ENCODE measurements around the gene SEMA6D.

Gene SEMA6D

DNA sequence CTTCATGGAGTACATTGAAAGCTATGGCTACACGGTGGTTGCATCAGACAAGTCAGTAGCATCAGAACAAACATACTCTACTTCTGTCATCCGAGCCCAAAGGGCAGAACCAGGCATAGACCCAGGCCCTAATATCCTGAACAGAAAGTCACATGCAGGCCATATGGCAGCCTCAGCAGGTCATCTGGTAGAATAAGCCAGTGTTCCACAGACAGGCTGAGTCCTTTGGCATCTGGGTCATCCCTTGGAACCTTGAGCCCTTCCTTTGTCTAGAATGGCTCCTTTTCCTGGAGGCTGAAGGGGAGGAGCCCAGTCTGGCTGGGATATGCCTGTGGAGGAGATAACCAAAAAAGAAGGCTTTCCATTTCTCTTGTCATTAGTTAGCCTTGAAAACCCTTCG lies 29.2 kb downstream of the SEMA6D start:
- no peak for DNase-seq

DNA sequence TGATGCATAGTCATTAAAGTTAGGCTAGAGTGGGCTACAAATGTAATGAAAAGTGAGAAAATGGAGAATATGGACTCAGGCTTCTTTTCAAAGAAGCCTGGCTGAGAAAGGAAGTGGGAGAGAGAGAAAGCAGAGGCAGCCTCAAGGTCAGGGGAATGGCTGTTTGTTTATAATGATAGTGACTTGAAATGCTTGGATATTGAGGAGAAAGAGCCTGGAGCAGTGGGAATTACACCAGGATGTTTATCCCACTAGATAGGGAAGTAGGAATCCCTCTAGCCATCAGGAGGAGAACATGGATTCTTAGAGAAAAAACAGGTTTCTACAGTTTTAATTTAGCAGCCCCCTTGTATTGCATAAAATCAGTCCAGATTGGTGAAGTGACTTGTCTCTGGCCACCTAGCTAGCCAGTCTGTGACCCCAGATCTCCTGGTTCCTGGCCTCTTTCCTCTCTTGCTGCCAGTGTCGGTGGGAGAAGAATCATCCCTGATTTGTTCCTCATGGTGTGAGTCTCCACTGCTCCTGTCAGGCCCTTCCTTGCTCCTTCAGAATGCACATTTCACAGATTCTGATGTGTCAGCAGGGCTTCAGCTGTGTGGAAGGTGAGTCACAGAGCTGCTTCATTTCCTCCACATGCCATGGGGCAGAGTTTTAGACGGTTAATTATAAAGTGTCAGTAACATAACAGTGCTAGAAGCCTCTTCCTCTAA lies 32.9 kb downstream of the SEMA6D start:
- DNase-seq, result no peak

DNA sequence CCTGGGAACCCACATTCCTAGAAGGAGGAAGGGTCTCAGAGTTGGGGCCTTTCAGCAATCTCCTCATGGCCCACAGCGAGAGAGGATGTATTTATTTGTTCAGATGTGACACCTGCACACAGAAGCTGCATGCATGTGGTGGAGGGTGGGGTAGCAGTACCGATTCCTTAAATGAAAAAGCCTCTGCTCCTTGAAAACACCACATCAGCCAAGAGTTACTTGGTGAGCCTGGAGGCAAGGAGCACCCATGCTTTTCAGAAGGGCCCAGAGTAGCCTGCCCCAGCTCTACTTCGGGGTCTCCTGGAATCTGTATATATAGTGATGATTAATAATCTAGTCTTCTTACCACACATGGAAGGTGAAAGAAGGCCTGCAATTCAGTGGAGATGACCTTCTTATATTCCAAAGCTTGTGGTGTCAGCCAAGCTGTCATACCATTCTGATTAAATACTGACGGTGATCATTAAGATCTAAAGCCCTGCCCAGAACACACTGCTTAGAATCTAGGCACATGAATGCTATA lies 33.5 kb downstream of the SEMA6D start:
- no peak for DNase-seq

DNA sequence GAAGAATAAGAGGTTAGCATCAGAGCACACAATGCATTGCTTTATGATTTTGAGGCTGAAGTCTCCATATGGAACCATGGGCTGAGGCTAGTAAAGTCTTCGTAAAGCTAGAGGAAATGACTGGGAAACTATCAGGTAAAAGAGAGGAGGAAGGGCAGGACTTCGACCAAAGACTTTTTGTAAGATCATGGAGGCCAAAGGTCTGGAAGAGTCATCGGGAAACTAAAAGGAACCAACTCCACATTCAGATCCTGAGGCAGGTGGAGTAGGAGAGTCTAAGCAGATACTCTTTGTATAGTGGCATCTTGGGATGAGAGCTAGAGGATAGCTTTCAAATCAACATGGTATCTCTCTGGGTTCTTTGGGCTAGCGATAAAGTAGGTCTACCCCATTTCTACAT lies 36.3 kb downstream of the SEMA6D start:
- DNase-seq, result no peak

DNA sequence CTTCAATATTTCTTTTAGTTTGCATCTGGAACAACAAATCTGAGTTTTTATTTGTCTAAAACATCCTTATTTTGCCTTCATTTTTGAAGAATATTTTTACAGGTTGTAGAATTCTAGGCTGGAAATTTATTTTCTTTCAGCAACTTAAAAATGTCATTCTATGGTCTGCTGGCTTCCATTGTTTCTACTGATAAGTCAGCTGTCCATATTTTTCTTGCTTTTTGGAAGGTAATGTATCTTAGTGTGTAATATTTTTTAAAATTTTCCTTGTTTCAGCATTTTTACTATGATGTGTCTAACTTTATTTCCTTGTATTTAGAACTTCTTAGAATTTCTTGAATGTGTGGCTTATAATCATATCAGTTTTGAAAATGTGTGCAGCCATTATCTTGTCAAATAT lies 37.0 kb downstream of the SEMA6D start:
- no peak for DNase-seq

DNA sequence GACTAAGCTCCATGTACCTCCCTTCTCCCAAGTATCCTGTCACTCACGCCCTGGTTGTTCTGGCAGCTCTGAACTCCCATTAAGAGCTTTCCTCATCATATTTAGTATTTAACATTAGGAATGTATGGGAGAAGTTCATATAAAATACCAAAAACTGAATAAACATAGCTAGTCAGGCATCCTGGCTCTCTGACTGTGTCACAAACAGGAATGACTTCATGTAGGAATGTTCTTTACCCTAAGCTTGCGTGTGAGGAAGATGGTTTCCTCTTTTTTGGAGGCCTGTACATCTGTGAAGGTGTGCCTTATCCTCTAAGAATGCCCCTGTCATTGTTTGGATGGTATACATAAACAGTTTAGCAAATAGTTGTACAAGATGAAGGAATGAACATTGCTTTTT lies 38.6 kb downstream of the SEMA6D start:
- DNase-seq, result no peak

DNA sequence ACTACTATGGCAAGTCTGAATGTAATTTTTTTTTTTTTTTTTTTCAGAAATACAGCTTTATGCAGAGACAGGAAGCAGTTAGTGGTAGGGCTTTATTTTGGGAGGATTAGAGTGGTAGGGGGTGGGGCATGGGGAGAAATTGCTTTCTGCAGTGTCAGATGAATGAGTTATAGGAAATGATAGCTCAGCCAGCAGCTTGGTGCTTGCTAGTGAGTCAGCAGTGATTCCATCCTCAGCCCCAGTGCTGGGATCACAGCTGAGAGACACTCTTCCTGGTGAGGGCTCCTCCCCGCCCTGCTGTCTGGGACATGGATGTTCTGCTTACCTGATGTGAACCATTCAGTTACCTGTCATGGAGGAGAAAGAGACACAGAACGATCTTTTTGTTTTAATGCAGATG lies 39.6 kb downstream of the SEMA6D start:
- no peak for DNase-seq

DNA sequence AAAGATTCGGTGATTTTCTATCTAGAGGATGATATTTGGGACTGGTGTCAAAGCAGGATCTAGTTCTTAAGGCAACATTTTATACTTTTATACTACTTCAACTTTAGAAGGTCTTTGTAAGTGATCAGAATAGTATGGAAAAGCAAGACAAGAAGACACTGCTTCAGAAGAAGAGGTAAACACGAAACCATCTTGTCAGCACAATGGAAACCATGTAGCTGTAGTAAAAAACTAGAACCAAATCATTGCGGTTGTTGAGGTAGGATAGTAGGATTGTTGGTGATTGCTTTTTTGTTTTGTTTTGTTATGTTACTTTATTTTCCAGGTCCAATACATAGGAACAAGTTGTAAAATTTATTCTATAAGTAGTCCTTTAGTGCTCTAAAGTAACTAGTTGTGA lies 40.0 kb downstream of the SEMA6D start:
- no peak for DNase-seq

DNA sequence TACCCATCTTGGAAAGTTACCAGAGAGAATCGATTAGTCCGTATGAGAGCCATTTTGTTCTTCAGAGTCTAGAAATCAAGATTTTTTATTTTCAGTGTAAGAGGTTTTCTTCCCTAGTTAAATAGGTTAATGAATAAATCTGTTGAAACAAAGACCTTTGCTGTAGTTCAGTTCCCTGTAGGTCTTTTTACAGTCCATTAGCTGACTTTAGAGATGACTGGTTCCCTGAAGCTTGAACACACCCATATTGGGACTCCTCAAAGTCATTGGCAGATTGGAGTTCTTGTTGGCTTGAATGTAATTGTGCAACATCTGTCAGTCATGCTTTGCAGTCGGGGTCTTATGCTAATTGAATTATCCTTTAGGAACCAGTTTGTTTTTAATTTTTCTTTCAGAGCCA lies 45.3 kb downstream of the SEMA6D start:
- DNase-seq, result no peak

DNA sequence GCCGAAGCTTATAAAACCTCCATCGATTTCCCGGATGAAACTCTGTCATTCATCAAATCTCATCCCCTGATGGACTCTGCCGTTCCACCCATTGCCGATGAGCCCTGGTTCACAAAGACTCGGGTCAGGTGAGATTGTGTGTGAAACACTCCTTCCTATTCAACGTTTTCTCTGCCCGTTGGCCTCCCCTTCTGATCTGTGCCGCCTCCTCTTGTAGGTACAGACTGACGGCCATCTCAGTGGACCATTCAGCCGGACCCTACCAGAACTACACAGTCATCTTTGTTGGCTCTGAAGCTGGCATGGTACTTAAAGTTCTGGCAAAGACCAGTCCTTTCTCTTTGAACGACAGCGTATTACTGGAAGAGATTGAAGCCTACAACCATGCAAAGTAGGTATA lies 47.4 kb downstream of the SEMA6D start:
- no peak for DNase-seq

DNA sequence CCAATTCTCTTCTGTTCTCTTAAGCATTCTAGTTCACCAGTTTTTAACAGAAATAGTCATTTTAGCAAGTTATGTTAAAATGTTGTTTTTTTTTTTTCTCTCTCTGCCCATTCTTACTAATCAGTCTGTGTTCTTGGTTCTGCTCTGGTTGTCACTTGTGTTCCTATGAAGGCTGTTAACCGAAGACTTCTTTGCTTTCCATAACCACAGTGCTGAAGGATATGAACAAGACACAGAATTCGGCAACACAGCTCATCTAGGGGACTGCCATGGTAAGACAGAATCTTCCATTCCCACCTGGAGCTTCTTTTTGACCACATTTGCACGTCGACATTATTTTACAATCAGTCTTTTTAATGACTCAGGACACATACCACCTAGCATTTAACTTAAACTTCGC lies 49.1 kb downstream of the SEMA6D start:
- no peak for DNase-seq

DNA sequence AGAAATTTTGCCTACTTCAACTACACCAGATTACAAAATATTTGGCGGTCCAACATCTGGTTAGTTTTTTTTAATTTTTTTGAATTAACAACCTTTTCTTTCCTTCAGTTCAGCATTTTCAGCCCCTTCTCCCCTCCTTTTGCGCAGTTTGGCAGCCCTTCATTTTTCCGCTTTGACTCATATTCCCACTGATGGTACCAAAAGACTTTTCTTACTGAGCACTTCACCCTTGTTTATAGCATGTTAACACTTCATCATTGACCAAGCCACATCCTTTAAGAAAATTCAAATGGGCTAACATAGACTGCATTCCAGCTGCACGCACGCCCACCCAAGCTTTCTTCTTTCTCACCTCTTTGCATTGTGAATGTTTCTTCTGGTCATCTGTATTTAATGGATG lies 49.7 kb downstream of the SEMA6D start:
- DNase-seq, result no peak

DNA sequence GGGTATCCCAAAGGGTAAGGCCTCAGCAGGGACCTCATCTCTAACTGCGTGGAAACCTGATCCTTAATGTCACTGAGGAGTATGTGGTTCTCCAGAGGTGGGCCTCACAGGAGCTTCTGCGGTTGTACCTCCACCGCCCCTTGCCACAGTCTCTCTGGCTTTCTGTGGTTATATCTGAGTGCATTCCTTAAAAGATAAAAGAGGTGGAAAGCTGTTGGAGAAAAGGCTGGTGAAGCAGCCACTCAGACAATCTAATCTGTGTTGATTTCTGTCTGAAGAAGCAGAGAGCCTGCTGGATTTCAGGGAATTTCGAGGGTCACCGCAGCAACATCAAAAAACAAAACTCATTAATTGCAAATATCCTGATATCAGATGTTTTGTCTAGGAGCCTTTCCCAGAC lies 51.4 kb downstream of the SEMA6D start:
- no peak for DNase-seq

DNA sequence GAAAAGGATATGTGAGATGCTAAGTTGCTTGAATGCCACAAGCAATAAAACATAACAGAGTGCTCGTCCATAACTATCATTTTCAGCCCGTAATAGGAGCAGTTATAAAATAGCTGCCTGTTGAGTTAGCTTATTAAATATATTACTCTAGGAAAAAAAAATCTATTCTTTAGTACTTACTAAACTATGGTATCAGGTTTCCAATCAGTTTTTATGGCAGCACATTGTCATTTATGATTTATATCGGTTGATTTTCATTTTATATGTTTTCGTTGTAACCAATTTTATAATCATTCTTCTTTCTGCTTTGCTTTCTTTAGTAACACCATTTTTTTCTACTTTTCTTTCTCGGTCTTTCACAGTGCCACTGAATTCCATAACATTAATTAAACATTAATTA lies 51.9 kb downstream of the SEMA6D start:
- no peak for DNase-seq

DNA sequence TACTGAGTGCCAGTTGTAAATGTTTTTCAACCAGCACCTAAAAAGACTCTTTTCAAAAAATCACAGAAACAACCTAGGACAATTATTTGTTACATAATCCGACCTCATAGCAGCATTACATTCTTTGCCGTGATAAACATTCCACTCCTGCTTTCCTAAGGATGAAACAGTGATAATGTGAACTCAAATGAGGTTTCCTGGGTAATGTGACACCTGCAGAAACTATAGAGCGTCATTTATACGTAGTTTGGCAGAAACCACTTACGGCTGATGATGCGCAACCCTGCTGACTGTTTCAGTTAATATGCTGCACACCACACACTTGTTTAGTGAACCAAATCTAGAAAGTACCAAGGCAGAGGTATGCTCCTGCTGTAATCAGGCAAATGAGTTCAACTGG lies 55.8 kb downstream of the SEMA6D start:
- no peak for DNase-seq

DNA sequence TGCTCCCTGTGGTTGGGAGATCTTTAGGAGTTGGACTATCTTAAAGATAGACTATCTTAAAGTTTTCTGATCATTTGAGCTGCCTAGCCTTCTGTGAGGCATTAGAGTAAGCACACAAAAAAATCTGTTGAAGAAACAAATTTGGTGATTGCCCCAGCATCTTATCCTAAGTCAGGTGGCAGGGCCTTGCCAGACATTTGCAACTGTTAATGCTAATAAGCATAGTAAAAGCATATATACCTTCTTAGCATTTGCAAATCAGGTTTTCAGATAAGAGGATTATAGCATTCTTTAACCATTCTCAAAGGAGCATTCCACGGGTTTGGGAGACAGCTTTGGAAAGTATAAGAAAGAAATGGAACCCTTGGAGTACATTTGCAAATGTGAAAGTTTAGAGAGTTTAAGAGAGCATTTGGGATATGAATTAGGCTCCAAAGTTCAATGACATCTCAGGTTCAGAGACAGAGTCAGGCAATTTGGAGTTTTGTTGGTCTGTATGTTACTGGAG lies 61.0 kb downstream of the SEMA6D start:
- DNase-seq, result no peak

DNA sequence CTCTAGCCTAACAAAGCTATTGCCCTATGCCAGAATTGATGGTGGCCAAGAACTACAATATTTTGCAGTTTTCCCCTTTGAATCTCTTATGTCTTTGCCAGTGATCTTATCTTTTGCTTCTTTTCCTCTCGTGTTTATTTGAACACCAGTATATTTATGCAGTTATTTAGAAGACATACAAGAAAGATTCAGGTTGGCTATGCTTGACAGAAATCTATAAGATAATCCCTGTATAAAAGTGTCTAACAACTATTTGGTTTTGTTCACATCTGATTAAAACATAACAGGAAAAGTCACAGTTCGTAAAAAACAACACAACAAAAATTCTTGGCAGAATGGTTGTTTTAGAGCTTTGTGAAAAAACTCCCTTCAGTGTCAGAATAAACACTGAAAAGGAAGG lies 63.7 kb downstream of the SEMA6D start:
- DNase-seq, result no peak

DNA sequence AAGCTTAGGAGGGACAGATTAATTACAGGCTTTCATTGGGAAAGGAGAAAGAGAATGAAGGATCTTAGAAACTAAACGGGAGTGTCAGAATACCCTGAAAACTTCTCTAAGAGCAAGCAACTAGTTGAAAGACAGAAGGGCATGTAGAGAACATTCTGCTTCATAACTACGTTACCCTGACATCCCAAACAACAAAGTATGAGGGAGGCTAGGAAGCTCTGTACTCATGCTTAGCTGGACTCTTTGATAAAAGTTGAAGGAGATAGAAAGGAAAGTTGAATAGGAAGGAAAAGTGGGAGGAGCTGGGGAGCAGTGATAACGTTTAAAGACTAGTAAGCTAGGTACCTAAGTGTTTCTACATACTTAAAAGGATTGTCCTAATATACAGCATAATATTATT lies 64.2 kb downstream of the SEMA6D start:
- DNase-seq, result no peak

DNA sequence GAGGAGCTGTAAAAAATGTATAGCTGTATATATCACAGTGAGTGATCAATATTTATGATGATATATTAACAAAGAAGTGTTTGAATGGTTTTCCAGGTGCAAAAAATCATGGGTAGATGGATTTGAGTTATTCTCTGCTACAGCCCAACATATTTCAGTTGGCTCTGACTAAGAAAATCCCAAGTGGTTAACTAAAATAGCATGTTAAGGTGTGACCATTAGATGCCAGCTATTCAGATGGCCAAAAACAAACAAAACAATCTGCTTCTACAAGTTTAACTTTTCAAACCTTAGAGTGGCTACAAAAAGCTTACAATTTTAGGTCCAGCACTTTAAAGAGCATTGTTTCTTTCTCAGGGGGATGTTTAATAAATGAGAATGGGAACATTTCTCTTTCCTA lies 67.5 kb downstream of the SEMA6D start:
- no peak for DNase-seq

DNA sequence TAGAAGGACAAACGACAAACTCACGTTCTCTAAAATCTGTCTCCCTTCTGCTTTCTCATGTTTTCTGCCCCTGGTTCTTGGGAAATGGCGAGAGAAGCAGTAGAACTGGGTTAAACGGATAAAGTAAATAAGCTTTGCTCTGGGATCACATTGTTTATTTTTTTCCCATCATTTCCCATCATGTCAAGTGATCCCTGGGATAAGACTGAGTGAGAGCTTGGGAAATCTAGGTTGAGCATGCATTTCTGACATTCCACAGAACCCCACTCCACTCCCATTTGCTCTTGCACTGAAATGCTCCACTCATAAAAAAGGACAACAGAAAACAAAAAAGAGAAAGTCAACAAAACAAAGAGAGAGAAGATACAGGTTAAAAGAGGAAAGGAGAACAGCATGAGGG lies 69.1 kb downstream of the SEMA6D start:
- no peak for DNase-seq

DNA sequence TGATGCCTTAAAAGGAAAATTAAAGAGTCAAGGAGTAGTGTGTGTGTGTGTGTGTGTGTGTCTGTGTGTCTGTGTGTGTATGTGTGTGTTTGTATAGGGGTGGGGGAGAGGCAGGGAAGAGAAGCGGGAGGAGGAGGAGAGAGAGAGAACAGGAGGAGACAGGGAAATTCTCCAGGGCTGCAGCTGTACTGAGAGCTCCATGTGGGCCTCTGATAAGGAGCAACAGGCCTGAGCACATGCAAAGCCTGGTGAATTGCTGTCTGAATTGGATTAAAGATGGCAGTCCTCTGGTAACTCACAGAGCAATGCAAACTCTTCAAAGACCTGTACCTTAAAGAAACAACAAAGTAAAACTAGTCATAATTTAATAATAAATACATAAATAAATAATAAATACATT lies 70.6 kb downstream of the SEMA6D start:
- no peak for DNase-seq

DNA sequence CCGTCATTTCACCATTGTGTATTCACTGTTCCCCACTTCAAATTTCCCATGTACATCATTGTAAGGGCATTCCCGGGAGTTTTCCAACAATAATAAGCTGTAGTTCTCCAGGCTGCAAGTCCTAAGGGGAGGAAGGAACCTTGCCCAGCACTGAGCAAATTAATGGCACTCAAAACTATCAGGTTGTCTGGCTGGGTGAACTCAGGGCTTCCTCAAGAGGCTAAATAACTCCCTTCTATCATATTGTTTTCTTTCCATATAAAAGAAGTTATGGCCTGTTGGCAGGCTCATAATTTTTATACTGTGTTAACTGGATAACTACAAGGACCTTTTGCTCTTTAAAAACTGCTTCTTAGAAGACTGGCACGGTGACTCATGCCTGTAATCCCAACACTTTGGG lies 71.4 kb downstream of the SEMA6D start:
- DNase-seq, result no peak

DNA sequence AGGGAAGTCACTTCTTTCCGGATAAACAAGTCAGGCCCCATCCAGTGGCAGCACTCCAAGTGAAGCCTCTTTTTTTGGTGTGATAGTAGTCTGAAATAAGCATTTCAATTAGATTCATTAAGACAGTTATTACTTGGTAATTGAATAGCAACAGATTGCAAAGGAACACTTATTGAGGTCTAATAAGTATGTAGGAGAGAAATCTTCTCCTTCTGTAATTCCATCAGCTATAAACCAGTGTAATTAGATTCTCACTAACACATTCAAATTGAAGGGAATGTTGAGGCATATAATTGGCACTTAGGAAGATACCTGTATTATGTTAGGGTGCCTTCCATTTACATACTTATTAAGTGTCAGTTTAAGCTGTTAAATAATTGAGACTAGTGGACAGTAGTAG lies 73.9 kb downstream of the SEMA6D start:
- no peak for DNase-seq

DNA sequence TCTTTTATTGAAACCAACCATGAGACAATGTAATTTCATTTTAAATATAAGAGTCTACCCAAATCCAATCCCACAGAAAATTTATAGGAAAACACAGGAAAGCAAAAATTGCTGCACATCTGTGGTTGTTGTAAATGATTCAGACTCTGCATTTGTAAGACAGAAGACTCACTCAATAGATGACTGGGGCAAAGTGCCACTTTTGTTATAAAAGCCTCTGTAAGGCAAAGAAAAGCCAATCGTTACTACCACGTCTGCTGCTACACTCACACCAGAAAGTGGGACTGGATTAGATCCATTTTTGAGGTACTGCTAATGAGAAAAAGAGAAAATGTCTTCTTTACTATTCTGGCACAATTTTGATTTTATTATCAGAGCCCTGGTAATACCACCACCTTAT lies 74.9 kb downstream of the SEMA6D start:
- DNase-seq, result no peak

DNA sequence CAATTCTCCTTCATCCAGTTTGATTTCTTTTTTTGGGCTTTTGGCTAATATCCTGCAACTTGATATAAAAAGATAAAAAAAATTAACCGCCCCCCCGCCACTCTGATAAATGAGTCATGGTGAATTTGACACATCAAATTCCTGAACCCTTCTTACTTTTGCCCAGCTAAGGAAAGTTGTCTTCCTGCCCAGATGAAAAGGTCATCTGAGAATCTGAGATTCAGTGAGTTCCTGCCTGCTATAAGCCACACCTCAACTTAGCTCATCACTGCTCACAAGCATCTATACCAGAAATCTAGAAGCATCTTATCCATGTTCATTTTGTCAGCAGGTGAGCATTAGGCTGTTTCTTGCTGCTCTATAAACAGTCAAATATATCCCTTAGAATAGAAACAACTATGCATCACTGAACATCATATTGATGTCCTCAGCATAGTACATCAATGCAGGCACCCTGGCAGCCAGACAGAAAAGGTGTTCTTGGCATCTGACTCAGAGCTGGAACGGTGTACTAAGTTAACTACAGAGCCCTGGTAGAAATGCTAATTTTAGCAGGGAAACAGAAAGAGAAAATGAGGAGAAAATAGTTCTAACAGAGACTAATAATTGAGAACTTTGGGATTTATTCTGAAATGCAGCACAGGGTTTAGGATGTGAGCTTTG lies 77.1 kb downstream of the SEMA6D start:
- no peak for DNase-seq
